ENCODE data around the gene HOXA10. TPM values are rescaled to one million over a fixed set of nuclear protein-coding genes. Genes with fewer than 3 reads are reported as not detected.

HOXA10 gene
- 10 to 100 TPM; 24.6 to 61.2 (median 40.0) TPM for total RNA-seq

DNA sequence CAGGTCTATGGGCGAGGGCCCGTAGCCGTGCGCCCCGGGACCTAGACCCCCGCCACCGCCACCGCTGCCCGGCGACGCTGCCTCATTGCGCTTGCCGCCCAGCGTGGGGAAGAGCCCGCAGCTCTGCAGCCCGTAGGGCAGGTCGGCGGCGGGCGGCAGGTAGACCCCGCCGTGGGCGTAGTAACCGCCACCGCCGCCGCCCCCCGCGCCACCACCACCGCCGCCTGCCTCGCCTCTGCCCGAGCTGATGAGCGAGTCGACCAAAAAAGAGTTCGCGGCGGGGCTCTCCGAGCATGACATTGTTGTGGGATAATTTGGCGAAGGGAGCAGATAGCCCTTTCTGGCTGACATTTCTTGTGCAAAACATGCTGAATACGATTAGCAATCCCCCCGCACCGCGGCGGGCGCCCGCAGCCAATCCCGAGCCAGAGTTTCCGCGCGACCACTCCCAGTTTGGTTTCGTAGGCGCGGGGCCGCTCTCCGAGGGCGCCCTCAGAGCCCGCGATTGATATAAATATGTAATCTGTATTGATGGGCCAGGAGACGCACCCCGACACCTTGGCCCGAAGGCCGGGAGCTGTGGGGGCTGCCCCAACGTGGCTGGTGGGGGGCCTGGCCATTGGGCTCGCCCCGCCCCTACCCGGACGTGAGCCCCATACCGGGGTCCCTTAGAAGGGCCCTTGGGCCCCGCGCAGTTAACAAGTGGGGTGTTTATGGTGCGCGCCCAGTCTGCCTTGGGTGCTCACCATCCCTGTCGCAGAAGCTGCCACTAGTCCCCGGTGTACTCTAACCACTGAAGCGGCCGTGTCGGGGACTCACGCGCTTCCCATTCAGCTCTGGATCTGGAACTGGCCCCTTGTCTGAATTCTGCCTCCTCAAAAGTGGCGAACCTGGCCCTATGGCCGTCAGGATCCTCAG is at the start of gene HOXA10:
HOXA10 (minus strand) TSS at position 365 of the 918 bp plus-strand sequence; CDS start at position 351, 14 bp downstream.
- TF ChIP-seq POLR2A (IDR thresholded peaks at IDR 0.05) = peak in 1 of 2 donors; percentile 37
- TF ChIP-seq, protein P1, sequence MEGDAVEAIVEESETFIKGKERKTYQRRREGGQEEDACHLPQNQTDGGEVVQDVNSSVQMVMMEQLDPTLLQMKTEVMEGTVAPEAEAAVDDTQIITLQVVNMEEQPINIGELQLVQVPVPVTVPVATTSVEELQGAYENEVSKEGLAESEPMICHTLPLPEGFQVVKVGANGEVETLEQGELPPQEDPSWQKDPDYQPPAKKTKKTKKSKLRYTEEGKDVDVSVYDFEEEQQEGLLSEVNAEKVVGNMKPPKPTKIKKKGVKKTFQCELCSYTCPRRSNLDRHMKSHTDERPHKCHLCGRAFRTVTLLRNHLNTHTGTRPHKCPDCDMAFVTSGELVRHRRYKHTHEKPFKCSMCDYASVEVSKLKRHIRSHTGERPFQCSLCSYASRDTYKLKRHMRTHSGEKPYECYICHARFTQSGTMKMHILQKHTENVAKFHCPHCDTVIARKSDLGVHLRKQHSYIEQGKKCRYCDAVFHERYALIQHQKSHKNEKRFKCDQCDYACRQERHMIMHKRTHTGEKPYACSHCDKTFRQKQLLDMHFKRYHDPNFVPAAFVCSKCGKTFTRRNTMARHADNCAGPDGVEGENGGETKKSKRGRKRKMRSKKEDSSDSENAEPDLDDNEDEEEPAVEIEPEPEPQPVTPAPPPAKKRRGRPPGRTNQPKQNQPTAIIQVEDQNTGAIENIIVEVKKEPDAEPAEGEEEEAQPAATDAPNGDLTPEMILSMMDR (IDR thresholded peaks at IDR 0.05 in 4 of 5, conservative IDR thresholded peaks at IDR 0.05 in 1 of 5) = no peak
- in situ Hi-C loops (cut with MboI; ENCODE audit: low sequenced_read_pairs in 4 of 4) = loop anchor here in 2 of 4 donors (10.0 to 25.0 kb wide), 2 partner anchors 962 to 1319 kb away; partner anchors contain the start of genes CBX3 (in 1 of the 2) and HNRNPA2B1 (in 1 of the 2)
- peak within 1 kb of the TSS; percentile 62 to 88 (median 77) for H3K4me3 ChIP-seq
- intact Hi-C loops (cut with DNase I; ENCODE audit: low total_unique reads) = loop anchor here (10.0 kb wide), 1 partner anchor 1499 kb away; no protein-coding TSS in a partner anchor
- H3K36me3 ChIP-seq = no peaks in the 10 kb centered on the region
- no peaks in the 10 kb centered on the region for H3K27me3 ChIP-seq
- no peaks in the 10 kb centered on the region for H3K9me3 ChIP-seq
- H3K27ac ChIP-seq = peak within 1 kb of the TSS; percentile 90 to 99 (median 95)
- DNase-seq = peak; percentile 39 to 48
- H3K4me1 ChIP-seq = peaks cover 22 to 58% of the 10 kb centered on the region in 2 donors
- peak in 1 of 2 donors; percentile 8 for ATAC-seq

GRCh38 chr7:27221201-27221797 is 47.2 kb upstream of the HOXA10 start:
- H3K36me3 ChIP-seq = no peaks in the 10 kb centered on the region
- H3K27ac ChIP-seq = no peak overlapping the region
- H3K27me3 ChIP-seq = peaks cover 38 to 57% (median 45%) of the 10 kb centered on the region in 3 donors
- H3K4me3 ChIP-seq = no peak overlapping the region
- H3K4me1 ChIP-seq = peaks cover 0 to 8% of the 10 kb centered on the region in 2 donors
- no peaks in the 10 kb centered on the region for H3K9me3 ChIP-seq
- intact Hi-C loops (cut with DNase I; ENCODE audit: low total_unique reads) = no loop called here
- ATAC-seq (no peak), DNase-seq (no peak)
- TF ChIP-seq, protein P1 (IDR thresholded peaks at IDR 0.05 in 4 of 5, conservative IDR thresholded peaks at IDR 0.05 in 1 of 5) = no peak
- no peak for TF ChIP-seq POLR2A (IDR thresholded peaks at IDR 0.05)
- in situ Hi-C loops (cut with MboI; ENCODE audit: low sequenced_read_pairs in 4 of 4) = loop anchor here in 3 of 4 donors (10.0 to 25.0 kb wide), 4 partner anchors 341 to 691 kb away; no protein-coding TSS in a partner anchor

DNA sequence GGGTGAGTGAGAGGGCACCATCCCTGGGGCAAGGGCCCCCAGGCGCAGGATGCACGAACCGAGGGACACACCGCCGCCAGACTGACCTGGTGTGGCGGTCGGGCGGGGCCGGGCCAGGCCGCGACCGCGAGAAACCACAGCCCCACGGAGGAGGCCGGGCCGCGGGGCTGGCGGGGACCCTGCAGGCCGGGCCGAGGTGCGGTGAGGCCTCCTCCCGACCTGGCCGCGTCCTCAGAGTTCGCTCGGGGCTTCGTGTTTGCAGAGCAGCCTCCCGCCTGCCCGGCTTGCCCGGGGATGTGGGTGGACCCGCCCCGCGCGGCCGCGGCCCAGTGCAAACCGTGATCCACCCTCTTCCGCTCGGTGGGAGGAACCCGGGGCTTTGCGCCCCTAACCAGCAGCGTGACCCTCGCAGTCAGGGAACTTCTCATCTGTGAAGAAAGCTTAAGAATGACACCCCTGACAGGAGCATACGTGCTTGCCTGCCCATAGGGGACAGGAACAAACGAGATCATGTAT is 46.4 kb upstream of the HOXA10 start:
- DNase-seq = no peak
- Histone ChIP-seq H3K4me1 (peaks cover 0 to 5% of the 10 kb centered on the region in 2 donors), H3K9me3 (no peaks in the 10 kb centered on the region), H3K27ac (no peak overlapping the region), H3K27me3 (peaks cover 30 to 49% (median 38%) of the 10 kb centered on the region in 3 donors), H3K4me3 (no peak overlapping the region), H3K36me3 (no peaks in the 10 kb centered on the region)
- no peak for ATAC-seq
- intact Hi-C loops (cut with DNase I; ENCODE audit: low total_unique reads) = no loop called here
- in situ Hi-C loops (cut with MboI; ENCODE audit: low sequenced_read_pairs in 4 of 4) = loop anchor here in 3 of 4 donors (10.0 to 25.0 kb wide), 4 partner anchors 342 to 692 kb away; no protein-coding TSS in a partner anchor
- TF ChIP-seq POLR2A (IDR thresholded peaks at IDR 0.05) = no peak
- TF ChIP-seq, protein P1 (IDR thresholded peaks at IDR 0.05 in 4 of 5, conservative IDR thresholded peaks at IDR 0.05 in 1 of 5) = no peak

DNA sequence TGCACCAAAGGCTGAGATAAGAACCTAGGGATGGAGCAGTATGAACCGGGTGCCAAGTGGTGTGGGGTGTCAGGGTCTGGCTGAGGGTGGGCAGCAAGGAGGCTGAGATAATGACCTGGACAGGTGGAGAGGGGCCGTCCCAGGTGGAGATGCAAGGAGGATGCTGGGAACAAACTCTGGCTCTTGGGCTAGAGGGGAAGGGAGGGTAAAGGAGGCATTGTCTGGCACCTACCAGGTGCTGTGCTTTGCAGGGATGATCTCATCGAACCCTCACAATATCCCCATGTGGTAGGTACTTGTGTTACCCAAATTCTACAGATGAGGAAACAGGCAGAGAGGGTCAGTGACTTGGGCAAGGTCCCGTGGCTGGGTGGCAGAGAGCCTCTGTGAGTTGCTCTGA is 45.7 kb upstream of the HOXA10 start:
- no peak for DNase-seq
- intact Hi-C loops (cut with DNase I; ENCODE audit: low total_unique reads) (no loop called here), in situ Hi-C loops (cut with MboI; ENCODE audit: low sequenced_read_pairs in 4 of 4) (loop anchor here in 3 of 4 donors (10.0 to 25.0 kb wide), 4 partner anchors 342 to 692 kb away; no protein-coding TSS in a partner anchor)
- Histone ChIP-seq H3K27me3 (peaks cover 23 to 42% (median 31%) of the 10 kb centered on the region in 3 donors), H3K36me3 (no peaks in the 10 kb centered on the region), H3K9me3 (no peaks in the 10 kb centered on the region), H3K4me1 (no peaks in the 10 kb centered on the region), H3K4me3 (no peak overlapping the region), H3K27ac (no peak overlapping the region)
- no peak for TF ChIP-seq POLR2A (IDR thresholded peaks at IDR 0.05)
- TF ChIP-seq, protein P1 (IDR thresholded peaks at IDR 0.05 in 4 of 5, conservative IDR thresholded peaks at IDR 0.05 in 1 of 5) = no peak
- ATAC-seq = no peak
